ENCODE results near the gene PRKCQ. TPM values are rescaled to one million over a fixed set of nuclear protein-coding genes. Genes with fewer than 3 reads are reported as not detected.

PRKCQ gene
- total and polyA plus RNA-seq, 4 donors: 0.13 to 3.3 (median 0.45) TPM

DNA sequence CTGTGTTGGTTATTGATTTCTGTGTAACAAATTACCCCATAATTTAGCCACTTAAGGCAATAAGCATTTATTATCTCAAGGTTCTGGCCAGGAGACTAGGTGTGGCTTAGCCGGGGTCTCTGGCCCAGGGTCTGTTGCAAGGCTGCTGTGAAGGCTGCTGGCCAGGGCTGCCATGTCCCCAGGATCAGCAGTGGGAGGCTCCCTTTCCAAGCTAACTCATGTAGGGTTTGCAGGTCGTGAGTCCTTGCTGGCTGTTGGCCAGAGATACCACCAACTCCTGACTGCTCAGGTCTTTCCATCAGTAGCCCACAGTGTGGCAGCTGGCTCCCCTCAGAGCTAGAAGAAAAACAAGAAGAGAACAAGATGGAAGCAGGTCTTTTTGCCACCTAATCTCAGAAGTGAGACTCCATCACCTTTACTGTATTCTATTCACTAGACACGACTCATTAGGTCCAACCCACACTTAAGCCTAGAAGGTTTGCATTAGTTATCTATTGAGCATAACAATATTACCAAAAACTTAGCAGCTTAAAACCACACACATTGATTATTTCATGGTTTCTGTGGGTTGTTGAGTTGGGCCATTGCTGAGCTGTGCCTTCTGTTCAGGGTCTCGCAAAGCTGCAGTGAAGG, 191.7 kb downstream of the PRKCQ start:
- no peak for TF ChIP-seq RAD21 (IDR thresholded peaks at IDR 0.05)
- TF ChIP-seq, protein P1, sequence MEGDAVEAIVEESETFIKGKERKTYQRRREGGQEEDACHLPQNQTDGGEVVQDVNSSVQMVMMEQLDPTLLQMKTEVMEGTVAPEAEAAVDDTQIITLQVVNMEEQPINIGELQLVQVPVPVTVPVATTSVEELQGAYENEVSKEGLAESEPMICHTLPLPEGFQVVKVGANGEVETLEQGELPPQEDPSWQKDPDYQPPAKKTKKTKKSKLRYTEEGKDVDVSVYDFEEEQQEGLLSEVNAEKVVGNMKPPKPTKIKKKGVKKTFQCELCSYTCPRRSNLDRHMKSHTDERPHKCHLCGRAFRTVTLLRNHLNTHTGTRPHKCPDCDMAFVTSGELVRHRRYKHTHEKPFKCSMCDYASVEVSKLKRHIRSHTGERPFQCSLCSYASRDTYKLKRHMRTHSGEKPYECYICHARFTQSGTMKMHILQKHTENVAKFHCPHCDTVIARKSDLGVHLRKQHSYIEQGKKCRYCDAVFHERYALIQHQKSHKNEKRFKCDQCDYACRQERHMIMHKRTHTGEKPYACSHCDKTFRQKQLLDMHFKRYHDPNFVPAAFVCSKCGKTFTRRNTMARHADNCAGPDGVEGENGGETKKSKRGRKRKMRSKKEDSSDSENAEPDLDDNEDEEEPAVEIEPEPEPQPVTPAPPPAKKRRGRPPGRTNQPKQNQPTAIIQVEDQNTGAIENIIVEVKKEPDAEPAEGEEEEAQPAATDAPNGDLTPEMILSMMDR (IDR thresholded peaks at IDR 0.05; ENCODE audit: low read depth, low read length, missing input control): no peak
- no peak for TF ChIP-seq FOXA1 (IDR thresholded peaks at IDR 0.05)
- no peak for TF ChIP-seq NR2F2 (IDR thresholded peaks at IDR 0.05)
- TF ChIP-seq, protein P2, sequence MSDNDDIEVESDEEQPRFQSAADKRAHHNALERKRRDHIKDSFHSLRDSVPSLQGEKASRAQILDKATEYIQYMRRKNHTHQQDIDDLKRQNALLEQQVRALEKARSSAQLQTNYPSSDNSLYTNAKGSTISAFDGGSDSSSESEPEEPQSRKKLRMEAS (IDR thresholded peaks at IDR 0.05): no peak
- TF ChIP-seq, protein P3, sequence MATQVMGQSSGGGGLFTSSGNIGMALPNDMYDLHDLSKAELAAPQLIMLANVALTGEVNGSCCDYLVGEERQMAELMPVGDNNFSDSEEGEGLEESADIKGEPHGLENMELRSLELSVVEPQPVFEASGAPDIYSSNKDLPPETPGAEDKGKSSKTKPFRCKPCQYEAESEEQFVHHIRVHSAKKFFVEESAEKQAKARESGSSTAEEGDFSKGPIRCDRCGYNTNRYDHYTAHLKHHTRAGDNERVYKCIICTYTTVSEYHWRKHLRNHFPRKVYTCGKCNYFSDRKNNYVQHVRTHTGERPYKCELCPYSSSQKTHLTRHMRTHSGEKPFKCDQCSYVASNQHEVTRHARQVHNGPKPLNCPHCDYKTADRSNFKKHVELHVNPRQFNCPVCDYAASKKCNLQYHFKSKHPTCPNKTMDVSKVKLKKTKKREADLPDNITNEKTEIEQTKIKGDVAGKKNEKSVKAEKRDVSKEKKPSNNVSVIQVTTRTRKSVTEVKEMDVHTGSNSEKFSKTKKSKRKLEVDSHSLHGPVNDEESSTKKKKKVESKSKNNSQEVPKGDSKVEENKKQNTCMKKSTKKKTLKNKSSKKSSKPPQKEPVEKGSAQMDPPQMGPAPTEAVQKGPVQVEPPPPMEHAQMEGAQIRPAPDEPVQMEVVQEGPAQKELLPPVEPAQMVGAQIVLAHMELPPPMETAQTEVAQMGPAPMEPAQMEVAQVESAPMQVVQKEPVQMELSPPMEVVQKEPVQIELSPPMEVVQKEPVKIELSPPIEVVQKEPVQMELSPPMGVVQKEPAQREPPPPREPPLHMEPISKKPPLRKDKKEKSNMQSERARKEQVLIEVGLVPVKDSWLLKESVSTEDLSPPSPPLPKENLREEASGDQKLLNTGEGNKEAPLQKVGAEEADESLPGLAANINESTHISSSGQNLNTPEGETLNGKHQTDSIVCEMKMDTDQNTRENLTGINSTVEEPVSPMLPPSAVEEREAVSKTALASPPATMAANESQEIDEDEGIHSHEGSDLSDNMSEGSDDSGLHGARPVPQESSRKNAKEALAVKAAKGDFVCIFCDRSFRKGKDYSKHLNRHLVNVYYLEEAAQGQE (IDR thresholded peaks at IDR 0.05): no peak
- TF ChIP-seq YY1 (IDR thresholded peaks at IDR 0.05): no peak
- TF ChIP-seq, protein P4, sequence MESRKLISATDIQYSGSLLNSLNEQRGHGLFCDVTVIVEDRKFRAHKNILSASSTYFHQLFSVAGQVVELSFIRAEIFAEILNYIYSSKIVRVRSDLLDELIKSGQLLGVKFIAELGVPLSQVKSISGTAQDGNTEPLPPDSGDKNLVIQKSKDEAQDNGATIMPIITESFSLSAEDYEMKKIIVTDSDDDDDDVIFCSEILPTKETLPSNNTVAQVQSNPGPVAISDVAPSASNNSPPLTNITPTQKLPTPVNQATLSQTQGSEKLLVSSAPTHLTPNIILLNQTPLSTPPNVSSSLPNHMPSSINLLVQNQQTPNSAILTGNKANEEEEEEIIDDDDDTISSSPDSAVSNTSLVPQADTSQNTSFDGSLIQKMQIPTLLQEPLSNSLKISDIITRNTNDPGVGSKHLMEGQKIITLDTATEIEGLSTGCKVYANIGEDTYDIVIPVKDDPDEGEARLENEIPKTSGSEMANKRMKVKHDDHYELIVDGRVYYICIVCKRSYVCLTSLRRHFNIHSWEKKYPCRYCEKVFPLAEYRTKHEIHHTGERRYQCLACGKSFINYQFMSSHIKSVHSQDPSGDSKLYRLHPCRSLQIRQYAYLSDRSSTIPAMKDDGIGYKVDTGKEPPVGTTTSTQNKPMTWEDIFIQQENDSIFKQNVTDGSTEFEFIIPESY (IDR thresholded peaks at IDR 0.05): no peak
- TF ChIP-seq RXRA (IDR thresholded peaks at IDR 0.05): no peak
- TF ChIP-seq EGR1 (IDR thresholded peaks at IDR 0.05; ENCODE audit: low read depth in 2 of 2): no peak
- TF ChIP-seq GABPA (IDR thresholded peaks at IDR 0.05 in 1 of 2, conservative IDR thresholded peaks at IDR 0.05 in 1 of 2): no peak
- TF ChIP-seq FOXA2 (IDR thresholded peaks at IDR 0.05): no peak
- TF ChIP-seq, protein P5, sequence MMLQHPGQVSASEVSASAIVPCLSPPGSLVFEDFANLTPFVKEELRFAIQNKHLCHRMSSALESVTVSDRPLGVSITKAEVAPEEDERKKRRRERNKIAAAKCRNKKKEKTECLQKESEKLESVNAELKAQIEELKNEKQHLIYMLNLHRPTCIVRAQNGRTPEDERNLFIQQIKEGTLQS (IDR thresholded peaks at IDR 0.05): no peak
- TF ChIP-seq SP1 (IDR thresholded peaks at IDR 0.05): no peak
- Histone ChIP-seq H3K27me3 (ENCODE audit: control insufficient read depth in 4 of 4, insufficient read depth in 4 of 4, low read length in 3 of 4) (no peaks in the 10 kb centered on the region), H3K4me3 (ENCODE audit: low read depth in 1 of 3, low read length in 3 of 3) (no peak overlapping the region), H3K36me3 (ENCODE audit: control insufficient read depth in 4 of 4, insufficient read depth in 3 of 4, low read depth in 1 of 4, low read length in 3 of 4) (no peaks in the 10 kb centered on the region), H3K9me3 (ENCODE audit: control insufficient read depth in 4 of 4, low read length in 3 of 4) (peaks cover 0 to 16% (median 6%) of the 10 kb centered on the region in 4 donors), H3K27ac (ENCODE audit: low read depth in 1 of 2, low read length in 2 of 2) (no peak overlapping the region), H3K4me1 (ENCODE audit: control insufficient read depth in 4 of 4, insufficient read depth in 4 of 4, low read length in 3 of 4) (no peaks in the 10 kb centered on the region), H3K9ac (ENCODE audit: low read depth in 1 of 2, low read length in 2 of 2) (no peak overlapping the region)
- DNase-seq (ENCODE audit: low spot score): no peak
- WGBS: 73% methylated on average over 4 of the region's 4 CpGs

DNA sequence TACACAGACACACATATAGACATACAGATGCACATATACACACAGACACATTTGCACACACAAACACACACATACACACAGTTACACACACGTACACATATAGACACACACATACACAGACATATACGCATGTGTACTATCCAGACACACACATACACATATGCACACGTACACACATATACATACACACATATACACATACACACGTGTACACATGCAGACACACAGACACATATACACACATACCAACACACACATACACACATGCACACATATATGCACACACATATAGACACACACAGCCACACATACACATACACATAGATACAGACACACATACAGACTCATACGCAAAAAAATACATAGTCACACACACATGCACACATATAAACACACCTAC, 193.1 kb downstream of the PRKCQ start:
- Histone ChIP-seq H3K36me3 (ENCODE audit: control insufficient read depth in 4 of 4, insufficient read depth in 3 of 4, low read depth in 1 of 4, low read length in 3 of 4) (no peaks in the 10 kb centered on the region), H3K27me3 (ENCODE audit: control insufficient read depth in 4 of 4, insufficient read depth in 4 of 4, low read length in 3 of 4) (no peaks in the 10 kb centered on the region), H3K27ac (ENCODE audit: low read depth in 1 of 2, low read length in 2 of 2) (no peak overlapping the region), H3K4me1 (ENCODE audit: control insufficient read depth in 4 of 4, insufficient read depth in 4 of 4, low read length in 3 of 4) (no peaks in the 10 kb centered on the region), H3K9ac (ENCODE audit: low read depth in 1 of 2, low read length in 2 of 2) (no peak overlapping the region), H3K9me3 (ENCODE audit: control insufficient read depth in 4 of 4, low read length in 3 of 4) (peaks cover 0 to 16% (median 6%) of the 10 kb centered on the region in 4 donors), H3K4me3 (ENCODE audit: low read depth in 1 of 3, low read length in 3 of 3) (no peak overlapping the region)
- DNase-seq (ENCODE audit: low spot score): no peak
- 95% methylated on average over 5 of the region's 5 CpGs for WGBS
- TF ChIP-seq RAD21 (IDR thresholded peaks at IDR 0.05): no peak
- no peak for TF ChIP-seq FOXA2 (IDR thresholded peaks at IDR 0.05)
- TF ChIP-seq RXRA (IDR thresholded peaks at IDR 0.05): no peak
- TF ChIP-seq HNF4G (IDR thresholded peaks at IDR 0.05): no peak
- TF ChIP-seq, protein P3 (IDR thresholded peaks at IDR 0.05): no peak
- TF ChIP-seq YY1 (IDR thresholded peaks at IDR 0.05): no peak
- no peak for TF ChIP-seq SP1 (IDR thresholded peaks at IDR 0.05)
- no peak for TF ChIP-seq HNF4A (conservative IDR thresholded peaks at IDR 0.05)
- TF ChIP-seq EGR1 (IDR thresholded peaks at IDR 0.05; ENCODE audit: low read depth in 2 of 2): no peak
- no peak for TF ChIP-seq FOXA1 (IDR thresholded peaks at IDR 0.05)
- TF ChIP-seq TAF1 (conservative IDR thresholded peaks at IDR 0.05): no peak
- TF ChIP-seq GABPA (IDR thresholded peaks at IDR 0.05 in 1 of 2, conservative IDR thresholded peaks at IDR 0.05 in 1 of 2): no peak
- TF ChIP-seq, protein P2 (IDR thresholded peaks at IDR 0.05): no peak

Data from liver (tissue), 9 donors.